Sigmoid colon (tissue), 4 donors: Measurements from ENCODE around the gene ZRANB1.

ENCODE experiments used
- EP300 ChIP-seq, 4 donors: sonication (generic); formaldehyde crosslinking; IDR thresholded peaks; one replicate each; pipeline ENCODE4 v1.6.1; 2017; ENCODE audit warnings: antibody characterized with exemption in 4 of 4
- POLR2A ChIP-seq, 2 donors: fragments of 450-650 bp; IDR thresholded peaks; one replicate each; pipeline ENCODE4 v1.6.1; 2016; ENCODE audit warnings: antibody characterized with exemption in 2 of 2, mild to moderate bottlenecking in 2 of 2, moderate library complexity in 2 of 2
- POLR2AphosphoS5 ChIP-seq, 4 donors: sonication (generic); formaldehyde crosslinking; IDR thresholded peaks; one replicate each; pipeline ENCODE4 v1.6.1; 2017; ENCODE audit warnings: antibody characterized with exemption in 4 of 4
- TF ChIP-seq, protein P1 (sequence below), 4 experiments: fragments of 450-650 bp in 3 of 4; fragments of 200-600 bp in 1 of 4; IDR thresholded peaks; one replicate each; pipeline ENCODE4 v1.5.1; 2016 to 2019; ENCODE audit warnings: antibody characterized with exemption in 4 of 4, mild to moderate bottlenecking in 3 of 4, moderate library complexity in 2 of 4

DNA sequence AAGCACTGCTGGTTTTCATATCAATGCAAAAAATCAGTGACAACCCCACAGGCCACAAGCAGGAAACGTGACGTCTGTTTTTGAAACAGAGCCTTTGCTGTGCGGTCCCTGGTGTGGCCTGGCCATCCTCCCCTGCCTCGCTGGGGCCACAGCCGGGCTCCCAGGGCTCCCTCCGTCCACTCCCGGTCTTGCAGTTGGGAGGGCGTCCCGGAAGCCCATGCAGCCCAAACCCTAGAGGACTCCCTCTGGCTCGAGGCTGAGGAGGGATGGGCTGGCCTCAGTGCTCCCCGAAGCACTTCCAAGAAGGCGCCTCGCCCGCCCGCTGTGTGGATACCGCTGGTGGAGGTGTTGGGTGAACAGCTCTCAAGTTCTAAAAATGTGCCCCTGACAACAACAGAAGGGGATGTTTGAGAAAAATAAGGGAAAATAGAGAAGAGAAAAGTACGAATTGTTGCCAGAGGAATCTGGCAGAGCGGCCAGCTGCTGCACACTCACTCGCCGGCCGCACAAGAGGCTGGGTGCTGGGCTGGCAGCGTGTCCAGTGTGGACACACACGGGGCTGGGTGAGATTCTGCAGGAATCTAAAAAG lies 73.5 kb downstream of the ZRANB1 start:
- TF ChIP-seq EP300 (IDR thresholded peaks at IDR 0.05) (no peak), POLR2AphosphoS5 (IDR thresholded peaks at IDR 0.05) (no peak), POLR2A (IDR thresholded peaks at IDR 0.05) (no peak)
- TF ChIP-seq, protein P1, sequence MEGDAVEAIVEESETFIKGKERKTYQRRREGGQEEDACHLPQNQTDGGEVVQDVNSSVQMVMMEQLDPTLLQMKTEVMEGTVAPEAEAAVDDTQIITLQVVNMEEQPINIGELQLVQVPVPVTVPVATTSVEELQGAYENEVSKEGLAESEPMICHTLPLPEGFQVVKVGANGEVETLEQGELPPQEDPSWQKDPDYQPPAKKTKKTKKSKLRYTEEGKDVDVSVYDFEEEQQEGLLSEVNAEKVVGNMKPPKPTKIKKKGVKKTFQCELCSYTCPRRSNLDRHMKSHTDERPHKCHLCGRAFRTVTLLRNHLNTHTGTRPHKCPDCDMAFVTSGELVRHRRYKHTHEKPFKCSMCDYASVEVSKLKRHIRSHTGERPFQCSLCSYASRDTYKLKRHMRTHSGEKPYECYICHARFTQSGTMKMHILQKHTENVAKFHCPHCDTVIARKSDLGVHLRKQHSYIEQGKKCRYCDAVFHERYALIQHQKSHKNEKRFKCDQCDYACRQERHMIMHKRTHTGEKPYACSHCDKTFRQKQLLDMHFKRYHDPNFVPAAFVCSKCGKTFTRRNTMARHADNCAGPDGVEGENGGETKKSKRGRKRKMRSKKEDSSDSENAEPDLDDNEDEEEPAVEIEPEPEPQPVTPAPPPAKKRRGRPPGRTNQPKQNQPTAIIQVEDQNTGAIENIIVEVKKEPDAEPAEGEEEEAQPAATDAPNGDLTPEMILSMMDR (IDR thresholded peaks at IDR 0.05) = no peak
